ENCODE data around the gene NBAS. TPM values are rescaled to one million over a fixed set of nuclear protein-coding genes. Genes with fewer than 3 reads are reported as not detected.

The NBAS gene
- total and polyA plus RNA-seq, 2 donors (not counting 3 experiments of a cell fraction or from before 2014, with no cell fraction given): 29.4 to 43.0 TPM

DNA sequence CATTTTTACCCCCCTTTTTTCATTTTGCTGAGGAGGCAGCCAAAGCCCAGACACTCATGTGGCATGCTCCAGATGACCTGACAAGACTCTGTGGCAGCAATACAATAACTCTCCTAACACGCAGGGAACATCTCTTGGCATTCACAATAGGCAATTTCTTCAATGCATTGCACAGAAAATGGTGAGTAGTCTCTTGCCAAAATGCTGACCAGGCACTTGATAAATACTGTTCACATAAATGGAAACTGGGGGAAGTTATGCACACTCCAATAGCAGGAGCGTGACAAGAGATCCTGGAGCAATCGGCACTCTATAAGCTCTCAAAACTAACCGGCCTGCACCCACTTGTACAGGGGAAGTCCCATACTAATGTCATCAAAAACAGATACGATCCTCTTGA lies 66.3 kb downstream of the NBAS start:
- dilution Hi-C loops (cut with MboI; ENCODE audit: extremely low pct_ligation_motif_present, low sequenced_read_pairs) (no loop called here), intact Hi-C loops (cut with micrococcal nuclease) (no loop called here)
- DNase-seq (ENCODE audit: low read depth, low spot score) (no peak), FAIRE-seq (no peak)
- Histone ChIP-seq H4K20me1 (replicated peaks; ENCODE audit: control insufficient read depth, extremely low read depth, insufficient read depth, low read length) (no peaks in the 10 kb centered on the region), H3K27me3 (ENCODE audit: control insufficient read depth in 2 of 2, insufficient read depth in 2 of 2, low read length in 2 of 2) (no peaks in the 10 kb centered on the region), H3K4me1 (ENCODE audit: control insufficient read depth, extremely low read depth, insufficient read depth, low read length) (no peaks in the 10 kb centered on the region), H3K27ac (ENCODE audit: insufficient read depth, low read depth, low read length) (no peak overlapping the region), H2AFZ (ENCODE audit: low read depth, low read length) (no peak overlapping the region), H3K36me3 (ENCODE audit: control insufficient read depth in 2 of 2, extremely low read depth in 1 of 2, insufficient read depth in 2 of 2, low read length in 2 of 2) (no peaks in the 10 kb centered on the region), H3K9me3 (replicated peaks; ENCODE audit: control insufficient read depth, insufficient read depth, low read length) (no peaks in the 10 kb centered on the region), H3K4me2 (ENCODE audit: insufficient read depth, low read length) (no peak overlapping the region), H3K79me2 (ENCODE audit: control insufficient read depth, insufficient read depth, low read length) (no peaks in the 10 kb centered on the region), H3K9me1 (replicated peaks; ENCODE audit: control insufficient read depth, extremely low read depth, insufficient read depth, low read length) (no peaks in the 10 kb centered on the region), H3K4me3 (replicated peaks in 1 of 3; ENCODE audit: insufficient read depth in 1 of 3, low read depth in 1 of 3, low read length in 3 of 3) (no peak overlapping the region), H3K9ac (replicated peaks; ENCODE audit: extremely low read depth, insufficient read depth, low read length) (no peak overlapping the region)
- ChIA-PET POLR2A (no interaction called here), CTCF (no interaction called here)
- BruUV-seq (replicated peaks): no TSS peak
- no peak for TF ChIP-seq MAX (IDR thresholded peaks at IDR 0.05; ENCODE audit: insufficient read depth, insufficient read length)
- TF ChIP-seq MYC (IDR thresholded peaks at IDR 0.05; ENCODE audit: low read depth, low read length): no peak
- no peak for TF ChIP-seq JUN (IDR thresholded peaks at IDR 0.05; ENCODE audit: borderline replicate concordance, insufficient read depth, insufficient read length, low read depth)
- TF ChIP-seq EZH2 (IDR thresholded peaks at IDR 0.05; ENCODE audit: borderline replicate concordance, low read depth, low read length, severe bottlenecking): no peak
- TF ChIP-seq POLR2A (IDR thresholded peaks at IDR 0.05; ENCODE audit: low read depth, low read length): no peak
- TF ChIP-seq GATA2 (IDR thresholded peaks at IDR 0.05; ENCODE audit: insufficient read depth, insufficient read length, low read depth, low read length): no peak
- no peak for TF ChIP-seq CTCF (IDR thresholded peaks at IDR 0.05; ENCODE audit: extremely low read depth in 1 of 2, insufficient read depth in 1 of 2, low read depth in 1 of 2, low read length in 2 of 2)
- no peak for TF ChIP-seq FOS (IDR thresholded peaks at IDR 0.05; ENCODE audit: borderline replicate concordance, insufficient read depth, low read length)
- no peak for TF ChIP-seq POLR2AphosphoS5 (IDR thresholded peaks at IDR 0.05; ENCODE audit: insufficient read depth, low read depth, low read length)

Measured in endothelial cell of umbilical vein (primary cell).